ENCODE results near the gene ERFL. TPM values are rescaled to one million over a fixed set of nuclear protein-coding genes. Genes with fewer than 3 reads are reported as not detected.

The ERFL gene
- polyA plus RNA-seq, 1 of the 3 experiments (the other 2 are of a cell fraction), result 0.07 TPM

DNA sequence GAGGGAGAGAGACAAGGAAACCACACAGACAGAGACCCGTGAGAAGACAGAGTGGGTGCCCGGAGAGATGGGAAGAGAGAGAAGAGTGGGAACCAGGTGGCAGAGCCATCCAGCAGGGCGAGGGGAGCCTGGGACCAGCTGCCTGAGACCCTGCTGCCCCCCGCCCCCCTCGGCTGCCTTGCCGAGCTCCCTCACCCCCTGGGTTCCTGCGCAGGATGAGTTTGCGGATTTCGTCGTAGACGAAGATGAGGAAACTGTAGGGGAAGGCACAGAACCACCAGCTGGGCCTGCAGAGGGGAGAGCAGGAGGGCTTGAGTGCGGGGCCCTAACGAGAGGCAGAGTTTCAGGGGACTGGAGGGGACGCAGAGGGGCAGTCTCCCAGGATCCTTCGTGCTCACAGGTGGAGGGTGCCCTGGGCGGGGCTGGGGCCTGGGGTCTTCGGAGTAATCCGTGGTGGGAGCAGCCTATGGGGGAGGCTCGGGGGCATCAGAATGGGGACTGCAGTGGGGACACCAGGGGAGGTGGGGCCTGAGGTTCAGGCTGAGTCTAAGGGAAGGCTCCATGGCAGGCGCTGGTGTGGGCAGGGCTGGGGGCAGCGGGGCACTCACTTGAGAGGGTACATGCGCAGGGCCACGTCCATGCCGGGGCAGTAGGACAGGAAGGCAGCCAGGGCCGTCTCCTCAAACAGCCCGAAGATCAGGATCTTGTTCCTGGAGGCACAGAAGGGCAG, 39.0 kb upstream of the ERFL start (continued):
- TF ChIP-seq, protein P1, sequence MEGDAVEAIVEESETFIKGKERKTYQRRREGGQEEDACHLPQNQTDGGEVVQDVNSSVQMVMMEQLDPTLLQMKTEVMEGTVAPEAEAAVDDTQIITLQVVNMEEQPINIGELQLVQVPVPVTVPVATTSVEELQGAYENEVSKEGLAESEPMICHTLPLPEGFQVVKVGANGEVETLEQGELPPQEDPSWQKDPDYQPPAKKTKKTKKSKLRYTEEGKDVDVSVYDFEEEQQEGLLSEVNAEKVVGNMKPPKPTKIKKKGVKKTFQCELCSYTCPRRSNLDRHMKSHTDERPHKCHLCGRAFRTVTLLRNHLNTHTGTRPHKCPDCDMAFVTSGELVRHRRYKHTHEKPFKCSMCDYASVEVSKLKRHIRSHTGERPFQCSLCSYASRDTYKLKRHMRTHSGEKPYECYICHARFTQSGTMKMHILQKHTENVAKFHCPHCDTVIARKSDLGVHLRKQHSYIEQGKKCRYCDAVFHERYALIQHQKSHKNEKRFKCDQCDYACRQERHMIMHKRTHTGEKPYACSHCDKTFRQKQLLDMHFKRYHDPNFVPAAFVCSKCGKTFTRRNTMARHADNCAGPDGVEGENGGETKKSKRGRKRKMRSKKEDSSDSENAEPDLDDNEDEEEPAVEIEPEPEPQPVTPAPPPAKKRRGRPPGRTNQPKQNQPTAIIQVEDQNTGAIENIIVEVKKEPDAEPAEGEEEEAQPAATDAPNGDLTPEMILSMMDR (IDR thresholded peaks at IDR 0.05), result no peak

DNA sequence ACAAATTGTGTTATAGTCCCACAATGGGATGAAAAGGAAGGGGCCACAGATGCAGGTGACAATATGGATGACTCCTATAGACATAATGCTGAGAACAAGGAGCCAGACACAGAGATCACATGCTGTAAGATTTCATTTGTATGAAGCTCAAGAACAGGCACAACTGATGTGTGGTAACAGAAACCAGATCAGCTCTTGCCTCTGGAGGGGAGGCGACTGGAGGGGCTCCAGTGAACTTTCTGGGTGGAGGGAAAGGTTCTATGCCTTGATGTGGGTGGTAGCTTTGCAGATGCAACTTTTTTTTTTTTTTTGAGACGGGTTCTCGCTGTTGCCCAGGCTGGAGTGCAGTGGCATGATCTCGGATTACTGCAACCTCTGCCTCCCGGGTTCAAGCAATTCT, 36.9 kb upstream of the ERFL start:
- Histone ChIP-seq H2AFZ (ENCODE audit: low read depth) (no peak overlapping the region), H3K9ac (no peak overlapping the region), H3K4me3 (ENCODE audit: low read depth in 2 of 2, low read length in 1 of 2) (no peak overlapping the region), H3F3A (replicated peaks; ENCODE audit: insufficient read depth) (no peaks in the 10 kb centered on the region), H3K27me3 (ENCODE audit: insufficient read depth) (no peaks in the 10 kb centered on the region), H3K27ac (ENCODE audit: low read depth in 2 of 2, low read length in 1 of 2) (no peak overlapping the region), H4K20me1 (ENCODE audit: insufficient read depth) (no peaks in the 10 kb centered on the region), H3K79me2 (ENCODE audit: insufficient read depth) (no peaks in the 10 kb centered on the region), H3K4me2 (no peak overlapping the region), H3K4me1 (ENCODE audit: control insufficient read depth in 1 of 2, insufficient read depth in 2 of 2, low read depth in 1 of 2, low read length in 1 of 2) (peaks cover 0 to 3% of the 10 kb centered on the region in 2 experiments; a peak in 1 of 4 replicates), H3K9me3 (no peaks in the 10 kb centered on the region), H3K36me3 (replicated peaks in 1 of 2; ENCODE audit: control insufficient read depth in 1 of 2, insufficient read depth in 2 of 2, low read length in 1 of 2) (no peaks in the 10 kb centered on the region), H3K9me2 (no peaks in the 10 kb centered on the region)
- no peak for DNase-seq
- 68% methylated on average over 5 of the region's 5 CpGs for WGBS (ENCODE audit: low lambda C conversion rate)
- CTCF ChIA-PET, result interaction anchor here (2.5 kb wide), 1 partner anchor 69 kb away, joined by 10 read pairs; no protein-coding TSS in a partner anchor
- POLR2A ChIA-PET, result interaction anchor here (1.1 kb wide), 1 partner anchor 14 kb away, joined by 5 read pairs; no protein-coding TSS in a partner anchor
- TF ChIP-seq GATA2 (CRISPR knock-in tag; IDR thresholded peaks at IDR 0.05) (no peak), SMC3 (IDR thresholded peaks at IDR 0.05; ENCODE audit: low read depth, low read length) (no peak), ELF1 (IDR thresholded peaks at IDR 0.05) (no peak), SIN3A (IDR thresholded peaks at IDR 0.05; ENCODE audit: borderline replicate concordance, low read depth, low read length) (no peak), NFIC (IDR thresholded peaks at IDR 0.05; ENCODE audit: borderline replicate concordance) (no peak), NRF1 (IDR thresholded peaks at IDR 0.05; ENCODE audit: low read depth, low read length) (no peak), CHD2 (IDR thresholded peaks at IDR 0.05; ENCODE audit: low read length, partially characterized antibody) (no peak), FOSL2 (IDR thresholded peaks at IDR 0.05; ENCODE audit: borderline replicate concordance, low read depth) (no peak), TAF1 (IDR thresholded peaks at IDR 0.05; ENCODE audit: borderline replicate concordance, low read depth, low read length) (no peak), FOXM1 (IDR thresholded peaks at IDR 0.05; ENCODE audit: low read depth) (no peak), GABPA (IDR thresholded peaks at IDR 0.05; ENCODE audit: low read depth) (no peak), TCF12 (IDR thresholded peaks at IDR 0.05) (no peak), EZH2phosphoT487 (IDR thresholded peaks at IDR 0.05; ENCODE audit: borderline replicate concordance, low read depth) (no peak), RXRA (IDR thresholded peaks at IDR 0.05; ENCODE audit: borderline replicate concordance, low read depth) (no peak)
- TF ChIP-seq, protein P1 (IDR thresholded peaks at IDR 0.05), result no peak
- TF ChIP-seq, protein P2, sequence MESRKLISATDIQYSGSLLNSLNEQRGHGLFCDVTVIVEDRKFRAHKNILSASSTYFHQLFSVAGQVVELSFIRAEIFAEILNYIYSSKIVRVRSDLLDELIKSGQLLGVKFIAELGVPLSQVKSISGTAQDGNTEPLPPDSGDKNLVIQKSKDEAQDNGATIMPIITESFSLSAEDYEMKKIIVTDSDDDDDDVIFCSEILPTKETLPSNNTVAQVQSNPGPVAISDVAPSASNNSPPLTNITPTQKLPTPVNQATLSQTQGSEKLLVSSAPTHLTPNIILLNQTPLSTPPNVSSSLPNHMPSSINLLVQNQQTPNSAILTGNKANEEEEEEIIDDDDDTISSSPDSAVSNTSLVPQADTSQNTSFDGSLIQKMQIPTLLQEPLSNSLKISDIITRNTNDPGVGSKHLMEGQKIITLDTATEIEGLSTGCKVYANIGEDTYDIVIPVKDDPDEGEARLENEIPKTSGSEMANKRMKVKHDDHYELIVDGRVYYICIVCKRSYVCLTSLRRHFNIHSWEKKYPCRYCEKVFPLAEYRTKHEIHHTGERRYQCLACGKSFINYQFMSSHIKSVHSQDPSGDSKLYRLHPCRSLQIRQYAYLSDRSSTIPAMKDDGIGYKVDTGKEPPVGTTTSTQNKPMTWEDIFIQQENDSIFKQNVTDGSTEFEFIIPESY (IDR thresholded peaks at IDR 0.05; ENCODE audit: borderline replicate concordance, low read depth), result no peak
- TF ChIP-seq, protein P3, sequence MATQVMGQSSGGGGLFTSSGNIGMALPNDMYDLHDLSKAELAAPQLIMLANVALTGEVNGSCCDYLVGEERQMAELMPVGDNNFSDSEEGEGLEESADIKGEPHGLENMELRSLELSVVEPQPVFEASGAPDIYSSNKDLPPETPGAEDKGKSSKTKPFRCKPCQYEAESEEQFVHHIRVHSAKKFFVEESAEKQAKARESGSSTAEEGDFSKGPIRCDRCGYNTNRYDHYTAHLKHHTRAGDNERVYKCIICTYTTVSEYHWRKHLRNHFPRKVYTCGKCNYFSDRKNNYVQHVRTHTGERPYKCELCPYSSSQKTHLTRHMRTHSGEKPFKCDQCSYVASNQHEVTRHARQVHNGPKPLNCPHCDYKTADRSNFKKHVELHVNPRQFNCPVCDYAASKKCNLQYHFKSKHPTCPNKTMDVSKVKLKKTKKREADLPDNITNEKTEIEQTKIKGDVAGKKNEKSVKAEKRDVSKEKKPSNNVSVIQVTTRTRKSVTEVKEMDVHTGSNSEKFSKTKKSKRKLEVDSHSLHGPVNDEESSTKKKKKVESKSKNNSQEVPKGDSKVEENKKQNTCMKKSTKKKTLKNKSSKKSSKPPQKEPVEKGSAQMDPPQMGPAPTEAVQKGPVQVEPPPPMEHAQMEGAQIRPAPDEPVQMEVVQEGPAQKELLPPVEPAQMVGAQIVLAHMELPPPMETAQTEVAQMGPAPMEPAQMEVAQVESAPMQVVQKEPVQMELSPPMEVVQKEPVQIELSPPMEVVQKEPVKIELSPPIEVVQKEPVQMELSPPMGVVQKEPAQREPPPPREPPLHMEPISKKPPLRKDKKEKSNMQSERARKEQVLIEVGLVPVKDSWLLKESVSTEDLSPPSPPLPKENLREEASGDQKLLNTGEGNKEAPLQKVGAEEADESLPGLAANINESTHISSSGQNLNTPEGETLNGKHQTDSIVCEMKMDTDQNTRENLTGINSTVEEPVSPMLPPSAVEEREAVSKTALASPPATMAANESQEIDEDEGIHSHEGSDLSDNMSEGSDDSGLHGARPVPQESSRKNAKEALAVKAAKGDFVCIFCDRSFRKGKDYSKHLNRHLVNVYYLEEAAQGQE (IDR thresholded peaks at IDR 0.05; ENCODE audit: low read depth, low read length), result no peak
- TF ChIP-seq, protein P4, sequence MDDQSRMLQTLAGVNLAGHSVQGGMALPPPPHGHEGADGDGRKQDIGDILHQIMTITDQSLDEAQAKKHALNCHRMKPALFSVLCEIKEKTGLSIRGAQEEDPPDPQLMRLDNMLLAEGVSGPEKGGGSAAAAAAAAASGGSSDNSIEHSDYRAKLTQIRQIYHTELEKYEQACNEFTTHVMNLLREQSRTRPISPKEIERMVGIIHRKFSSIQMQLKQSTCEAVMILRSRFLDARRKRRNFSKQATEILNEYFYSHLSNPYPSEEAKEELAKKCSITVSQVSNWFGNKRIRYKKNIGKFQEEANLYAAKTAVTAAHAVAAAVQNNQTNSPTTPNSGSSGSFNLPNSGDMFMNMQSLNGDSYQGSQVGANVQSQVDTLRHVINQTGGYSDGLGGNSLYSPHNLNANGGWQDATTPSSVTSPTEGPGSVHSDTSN (IDR thresholded peaks at IDR 0.05), result no peak
- TF ChIP-seq, protein P5, sequence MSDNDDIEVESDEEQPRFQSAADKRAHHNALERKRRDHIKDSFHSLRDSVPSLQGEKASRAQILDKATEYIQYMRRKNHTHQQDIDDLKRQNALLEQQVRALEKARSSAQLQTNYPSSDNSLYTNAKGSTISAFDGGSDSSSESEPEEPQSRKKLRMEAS (IDR thresholded peaks at IDR 0.05; ENCODE audit: low read depth), result no peak
